ENCODE results near the gene USH2A. TPM values are rescaled to one million over a fixed set of nuclear protein-coding genes. Genes with fewer than 3 reads are reported as not detected.

The USH2A gene
- polyA plus RNA-seq, 1 of the 3 experiments (the other 2 are of a cell fraction) = under 0.01 TPM

DNA sequence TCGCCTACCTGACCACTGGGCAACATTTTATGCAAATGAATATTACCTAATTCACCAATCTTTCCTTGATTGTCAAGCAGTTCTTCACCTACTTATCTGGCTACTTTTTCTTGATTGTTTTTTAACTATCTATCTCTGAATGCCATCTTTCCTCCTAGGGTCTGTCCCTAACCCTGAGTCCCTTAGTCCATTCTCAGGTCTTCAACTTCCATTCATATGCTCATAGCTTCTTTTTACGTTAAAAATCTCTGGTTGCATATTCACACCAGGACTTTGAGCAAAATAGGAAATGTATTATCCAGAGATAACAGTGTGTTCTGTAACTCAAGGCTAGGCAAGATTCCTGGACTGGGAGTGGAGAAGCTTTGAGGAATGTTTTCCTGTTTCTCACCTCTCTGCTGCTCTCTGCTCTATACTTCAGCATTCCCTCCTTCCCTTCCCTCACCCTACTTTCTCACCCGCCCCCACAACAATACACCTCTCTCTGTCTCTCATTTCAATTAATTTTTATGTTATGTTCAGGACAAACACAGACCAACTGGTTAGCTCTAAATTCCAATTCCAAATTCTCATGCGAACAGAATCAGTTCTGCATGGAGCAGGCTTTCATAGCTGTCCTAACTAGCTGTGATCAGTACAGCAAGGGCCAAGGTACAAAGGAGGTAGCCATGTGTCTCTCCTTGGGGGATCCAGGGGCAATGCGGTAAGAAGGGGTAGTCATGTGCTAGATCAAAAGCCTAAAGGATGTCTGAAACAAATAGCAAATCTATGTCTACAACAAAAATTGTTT, 278.4 kb downstream of the USH2A start:
- no peak for TF ChIP-seq GATA2 (CRISPR knock-in tag; IDR thresholded peaks at IDR 0.05)
- TF ChIP-seq SIN3A (IDR thresholded peaks at IDR 0.05; ENCODE audit: borderline replicate concordance, low read depth, low read length) = no peak
- no peak for TF ChIP-seq EP300 (IDR thresholded peaks at IDR 0.05; ENCODE audit: borderline replicate concordance in 1 of 2, low read depth in 1 of 2, low read length in 1 of 2)
- no peak for TF ChIP-seq NFIC (IDR thresholded peaks at IDR 0.05; ENCODE audit: borderline replicate concordance)
- no peak for TF ChIP-seq RCOR1 (IDR thresholded peaks at IDR 0.05; ENCODE audit: low read length)
- TF ChIP-seq, protein P1, sequence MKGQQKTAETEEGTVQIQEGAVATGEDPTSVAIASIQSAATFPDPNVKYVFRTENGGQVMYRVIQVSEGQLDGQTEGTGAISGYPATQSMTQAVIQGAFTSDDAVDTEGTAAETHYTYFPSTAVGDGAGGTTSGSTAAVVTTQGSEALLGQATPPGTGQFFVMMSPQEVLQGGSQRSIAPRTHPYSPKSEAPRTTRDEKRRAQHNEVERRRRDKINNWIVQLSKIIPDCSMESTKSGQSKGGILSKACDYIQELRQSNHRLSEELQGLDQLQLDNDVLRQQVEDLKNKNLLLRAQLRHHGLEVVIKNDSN (IDR thresholded peaks at IDR 0.05; ENCODE audit: borderline replicate concordance, low read depth) = no peak
- no peak for TF ChIP-seq TCF12 (IDR thresholded peaks at IDR 0.05)
- TF ChIP-seq, protein P2, sequence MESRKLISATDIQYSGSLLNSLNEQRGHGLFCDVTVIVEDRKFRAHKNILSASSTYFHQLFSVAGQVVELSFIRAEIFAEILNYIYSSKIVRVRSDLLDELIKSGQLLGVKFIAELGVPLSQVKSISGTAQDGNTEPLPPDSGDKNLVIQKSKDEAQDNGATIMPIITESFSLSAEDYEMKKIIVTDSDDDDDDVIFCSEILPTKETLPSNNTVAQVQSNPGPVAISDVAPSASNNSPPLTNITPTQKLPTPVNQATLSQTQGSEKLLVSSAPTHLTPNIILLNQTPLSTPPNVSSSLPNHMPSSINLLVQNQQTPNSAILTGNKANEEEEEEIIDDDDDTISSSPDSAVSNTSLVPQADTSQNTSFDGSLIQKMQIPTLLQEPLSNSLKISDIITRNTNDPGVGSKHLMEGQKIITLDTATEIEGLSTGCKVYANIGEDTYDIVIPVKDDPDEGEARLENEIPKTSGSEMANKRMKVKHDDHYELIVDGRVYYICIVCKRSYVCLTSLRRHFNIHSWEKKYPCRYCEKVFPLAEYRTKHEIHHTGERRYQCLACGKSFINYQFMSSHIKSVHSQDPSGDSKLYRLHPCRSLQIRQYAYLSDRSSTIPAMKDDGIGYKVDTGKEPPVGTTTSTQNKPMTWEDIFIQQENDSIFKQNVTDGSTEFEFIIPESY (IDR thresholded peaks at IDR 0.05; ENCODE audit: borderline replicate concordance, low read depth) = no peak
- TF ChIP-seq, protein P3, sequence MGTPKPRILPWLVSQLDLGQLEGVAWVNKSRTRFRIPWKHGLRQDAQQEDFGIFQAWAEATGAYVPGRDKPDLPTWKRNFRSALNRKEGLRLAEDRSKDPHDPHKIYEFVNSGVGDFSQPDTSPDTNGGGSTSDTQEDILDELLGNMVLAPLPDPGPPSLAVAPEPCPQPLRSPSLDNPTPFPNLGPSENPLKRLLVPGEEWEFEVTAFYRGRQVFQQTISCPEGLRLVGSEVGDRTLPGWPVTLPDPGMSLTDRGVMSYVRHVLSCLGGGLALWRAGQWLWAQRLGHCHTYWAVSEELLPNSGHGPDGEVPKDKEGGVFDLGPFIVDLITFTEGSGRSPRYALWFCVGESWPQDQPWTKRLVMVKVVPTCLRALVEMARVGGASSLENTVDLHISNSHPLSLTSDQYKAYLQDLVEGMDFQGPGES (IDR thresholded peaks at IDR 0.05; ENCODE audit: low read depth, low read length) = no peak
- TF ChIP-seq GABPA (IDR thresholded peaks at IDR 0.05; ENCODE audit: low read depth) = no peak
- TF ChIP-seq SMC3 (IDR thresholded peaks at IDR 0.05; ENCODE audit: low read depth, low read length) = no peak
- no peak for TF ChIP-seq RXRA (IDR thresholded peaks at IDR 0.05; ENCODE audit: borderline replicate concordance, low read depth)
- TF ChIP-seq, protein P4, sequence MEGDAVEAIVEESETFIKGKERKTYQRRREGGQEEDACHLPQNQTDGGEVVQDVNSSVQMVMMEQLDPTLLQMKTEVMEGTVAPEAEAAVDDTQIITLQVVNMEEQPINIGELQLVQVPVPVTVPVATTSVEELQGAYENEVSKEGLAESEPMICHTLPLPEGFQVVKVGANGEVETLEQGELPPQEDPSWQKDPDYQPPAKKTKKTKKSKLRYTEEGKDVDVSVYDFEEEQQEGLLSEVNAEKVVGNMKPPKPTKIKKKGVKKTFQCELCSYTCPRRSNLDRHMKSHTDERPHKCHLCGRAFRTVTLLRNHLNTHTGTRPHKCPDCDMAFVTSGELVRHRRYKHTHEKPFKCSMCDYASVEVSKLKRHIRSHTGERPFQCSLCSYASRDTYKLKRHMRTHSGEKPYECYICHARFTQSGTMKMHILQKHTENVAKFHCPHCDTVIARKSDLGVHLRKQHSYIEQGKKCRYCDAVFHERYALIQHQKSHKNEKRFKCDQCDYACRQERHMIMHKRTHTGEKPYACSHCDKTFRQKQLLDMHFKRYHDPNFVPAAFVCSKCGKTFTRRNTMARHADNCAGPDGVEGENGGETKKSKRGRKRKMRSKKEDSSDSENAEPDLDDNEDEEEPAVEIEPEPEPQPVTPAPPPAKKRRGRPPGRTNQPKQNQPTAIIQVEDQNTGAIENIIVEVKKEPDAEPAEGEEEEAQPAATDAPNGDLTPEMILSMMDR (IDR thresholded peaks at IDR 0.05) = no peak
- no peaks in the 10 kb centered on the region for H3F3A ChIP-seq (replicated peaks; ENCODE audit: insufficient read depth)
- H3K27me3 ChIP-seq (ENCODE audit: insufficient read depth) = no peaks in the 10 kb centered on the region
- H3K4me3 ChIP-seq (ENCODE audit: low read depth in 2 of 2, low read length in 1 of 2) = no peak overlapping the region
- CTCF ChIA-PET = interaction anchor here (1.5 to 1.6 kb wide), 3 partner anchors 10 to 27 kb away, joined by 3 to 5 read pairs (median 3); no protein-coding TSS in a partner anchor
- H3K9me2 ChIP-seq = no peaks in the 10 kb centered on the region
- DNase-seq = no peak
- POLR2A ChIA-PET = no interaction called here
- H3K4me2 ChIP-seq = no peak overlapping the region
- WGBS (ENCODE audit: low lambda C conversion rate) = 48% methylated on average over 5 of the region's 5 CpGs
- no peaks in the 10 kb centered on the region for H4K20me1 ChIP-seq (ENCODE audit: insufficient read depth)
- H3K9me3 ChIP-seq = no peaks in the 10 kb centered on the region
- H3K27ac ChIP-seq (ENCODE audit: low read depth in 2 of 2, low read length in 1 of 2) = no peak overlapping the region
- H3K79me2 ChIP-seq (ENCODE audit: insufficient read depth) = no peaks in the 10 kb centered on the region
- no peak overlapping the region for H2AFZ ChIP-seq (ENCODE audit: low read depth)
- H3K9ac ChIP-seq = no peak overlapping the region
- peaks cover 0 to 5% of the 10 kb centered on the region in 2 experiments; a peak in 1 of 4 replicates for H3K4me1 ChIP-seq (ENCODE audit: control insufficient read depth in 1 of 2, insufficient read depth in 2 of 2, low read depth in 1 of 2, low read length in 1 of 2)
- no peaks in the 10 kb centered on the region for H3K36me3 ChIP-seq (replicated peaks in 1 of 2; ENCODE audit: control insufficient read depth in 1 of 2, insufficient read depth in 2 of 2, low read length in 1 of 2)
